ENCODE measurements around the gene FSTL4.
"Not testable (repeated sequence)": the region's sequence is repeated elsewhere in the genome, so short reads cannot be mapped to it uniquely, and the experiment has no call there.

The FSTL4 gene

GRCh38 chr5:133454442-133454841, 157.9 kb downstream of the FSTL4 start:
- no peaks in the 10 kb centered on the region for H3K27me3 Mint-ChIP-seq
- H3K36me3 Mint-ChIP-seq = no peaks in the 10 kb centered on the region

GRCh38 chr5:133453831-133454230, 158.5 kb downstream of the FSTL4 start:
- H3K4me1 Mint-ChIP-seq = no peaks in the 10 kb centered on the region
- no peaks in the 10 kb centered on the region for H3K36me3 Mint-ChIP-seq
- no peaks in the 10 kb centered on the region for H3K9me3 Mint-ChIP-seq
- no peaks in the 10 kb centered on the region for H3K27me3 Mint-ChIP-seq
- H3K27ac Mint-ChIP-seq = no peak overlapping the region
- no peak overlapping the region for H3K4me3 Mint-ChIP-seq

More at GRCh38 chr5:133454442-133454841, 157.9 kb downstream of the FSTL4 start:
- Mint-ChIP-seq H3K27ac (no peak overlapping the region), H3K4me3 (no peak overlapping the region), H3K4me1 (no peaks in the 10 kb centered on the region), H3K9me3 (no peaks in the 10 kb centered on the region)

- no peak overlapping the region for H3K4me3 Mint-ChIP-seq
- H3K36me3 Mint-ChIP-seq = no peaks in the 10 kb centered on the region
- H3K27me3 Mint-ChIP-seq = no peaks in the 10 kb centered on the region
- no peaks in the 10 kb centered on the region for H3K4me1 Mint-ChIP-seq
- no peak overlapping the region for H3K27ac Mint-ChIP-seq
- H3K9me3 Mint-ChIP-seq = no peaks in the 10 kb centered on the region
Observed at GRCh38 chr5:133453084-133453780, 159.1 kb downstream of the FSTL4 start.

GRCh38 chr5:133451926-133452325, 160.4 kb downstream of the FSTL4 start:
- Mint-ChIP-seq H3K27me3 (no peaks in the 10 kb centered on the region), H3K9me3 (no peaks in the 10 kb centered on the region), H3K4me3 (no peak overlapping the region), H3K36me3 (no peaks in the 10 kb centered on the region), H3K4me1 (no peaks in the 10 kb centered on the region), H3K27ac (no peak overlapping the region)

- no peaks in the 10 kb centered on the region for H3K36me3 Mint-ChIP-seq
- H3K9me3 Mint-ChIP-seq = no peaks in the 10 kb centered on the region
- H3K4me3 Mint-ChIP-seq = no peak overlapping the region
- no peak overlapping the region for H3K27ac Mint-ChIP-seq
- H3K4me1 Mint-ChIP-seq = no peaks in the 10 kb centered on the region
- H3K27me3 Mint-ChIP-seq = no peaks in the 10 kb centered on the region
Observed at GRCh38 chr5:133450286-133450685, 162.1 kb downstream of the FSTL4 start.

- H3K27ac Mint-ChIP-seq = no peak overlapping the region
- no peaks in the 10 kb centered on the region for H3K36me3 Mint-ChIP-seq
- H3K9me3 Mint-ChIP-seq = no peaks in the 10 kb centered on the region
- no peaks in the 10 kb centered on the region for H3K4me1 Mint-ChIP-seq
- no peak overlapping the region for H3K4me3 Mint-ChIP-seq
- H3K27me3 Mint-ChIP-seq = no peaks in the 10 kb centered on the region
Observed at GRCh38 chr5:133449181-133449580, 163.2 kb downstream of the FSTL4 start.

GRCh38 chr5:133446440-133446839, 165.9 kb downstream of the FSTL4 start:
- Mint-ChIP-seq H3K4me3 (no peak overlapping the region), H3K36me3 (no peaks in the 10 kb centered on the region), H3K9me3 (no peaks in the 10 kb centered on the region), H3K27ac (no peak overlapping the region), H3K4me1 (no peaks in the 10 kb centered on the region), H3K27me3 (no peaks in the 10 kb centered on the region)

- H3K27me3 Mint-ChIP-seq = no peaks in the 10 kb centered on the region
- H3K36me3 Mint-ChIP-seq = no peaks in the 10 kb centered on the region
- H3K4me1 Mint-ChIP-seq = no peaks in the 10 kb centered on the region
- no peak overlapping the region for H3K4me3 Mint-ChIP-seq
- H3K27ac Mint-ChIP-seq = no peak overlapping the region
- H3K9me3 Mint-ChIP-seq = no peaks in the 10 kb centered on the region
Observed at GRCh38 chr5:133445744-133446143, 166.6 kb downstream of the FSTL4 start.

GRCh38 chr5:133445204-133445603, 167.1 kb downstream of the FSTL4 start:
- H3K36me3 Mint-ChIP-seq, H3K4me3 Mint-ChIP-seq, H3K27ac Mint-ChIP-seq, H3K4me1 Mint-ChIP-seq, H3K27me3 Mint-ChIP-seq, H3K9me3 Mint-ChIP-seq: not testable (repeated sequence)

GRCh38 chr5:133444711-133445110, 167.6 kb downstream of the FSTL4 start:
- no peaks in the 10 kb centered on the region for H3K9me3 Mint-ChIP-seq
- no peaks in the 10 kb centered on the region for H3K27me3 Mint-ChIP-seq
- H3K27ac Mint-ChIP-seq = no peak overlapping the region
- no peaks in the 10 kb centered on the region for H3K36me3 Mint-ChIP-seq
- no peak overlapping the region for H3K4me3 Mint-ChIP-seq
- H3K4me1 Mint-ChIP-seq = no peaks in the 10 kb centered on the region

GRCh38 chr5:133441166-133441815, 171.1 kb downstream of the FSTL4 start:
- no peaks in the 10 kb centered on the region for H3K36me3 Mint-ChIP-seq
- H3K27ac Mint-ChIP-seq = no peak overlapping the region
- H3K27me3 Mint-ChIP-seq = no peaks in the 10 kb centered on the region
- H3K4me3 Mint-ChIP-seq = no peak overlapping the region
- H3K9me3 Mint-ChIP-seq = no peaks in the 10 kb centered on the region
- no peaks in the 10 kb centered on the region for H3K4me1 Mint-ChIP-seq

- H3K27me3 Mint-ChIP-seq = no peaks in the 10 kb centered on the region
- no peak overlapping the region for H3K4me3 Mint-ChIP-seq
- H3K27ac Mint-ChIP-seq = no peak overlapping the region
- no peaks in the 10 kb centered on the region for H3K4me1 Mint-ChIP-seq
- H3K9me3 Mint-ChIP-seq = no peaks in the 10 kb centered on the region
- H3K36me3 Mint-ChIP-seq = no peaks in the 10 kb centered on the region
Observed at GRCh38 chr5:133440467-133441115, 171.8 kb downstream of the FSTL4 start.

GRCh38 chr5:133439859-133440258, 172.5 kb downstream of the FSTL4 start:
- Mint-ChIP-seq H3K27ac (peak overlapping the region; percentile 38), H3K4me3 (no peak overlapping the region), H3K27me3 (no peaks in the 10 kb centered on the region), H3K36me3 (no peaks in the 10 kb centered on the region), H3K9me3 (no peaks in the 10 kb centered on the region), H3K4me1 (no peaks in the 10 kb centered on the region)

- H3K27me3 Mint-ChIP-seq = no peaks in the 10 kb centered on the region
- no peak overlapping the region for H3K27ac Mint-ChIP-seq
- no peaks in the 10 kb centered on the region for H3K9me3 Mint-ChIP-seq
- no peaks in the 10 kb centered on the region for H3K36me3 Mint-ChIP-seq
- H3K4me1 Mint-ChIP-seq = no peaks in the 10 kb centered on the region
- H3K4me3 Mint-ChIP-seq = no peak overlapping the region
Observed at GRCh38 chr5:133438487-133438886, 173.9 kb downstream of the FSTL4 start.

GRCh38 chr5:133434336-133434735, 178.0 kb downstream of the FSTL4 start:
- Mint-ChIP-seq H3K4me3 (no peak overlapping the region), H3K27me3 (no peaks in the 10 kb centered on the region), H3K36me3 (no peaks in the 10 kb centered on the region), H3K9me3 (no peaks in the 10 kb centered on the region), H3K27ac (no peak overlapping the region), H3K4me1 (no peaks in the 10 kb centered on the region)

- Mint-ChIP-seq H3K27me3 (no peaks in the 10 kb centered on the region), H3K4me3 (no peak overlapping the region), H3K27ac (no peak overlapping the region), H3K4me1 (no peaks in the 10 kb centered on the region), H3K9me3 (no peaks in the 10 kb centered on the region), H3K36me3 (no peaks in the 10 kb centered on the region)
Observed at GRCh38 chr5:133433641-133434040, 178.7 kb downstream of the FSTL4 start.
